ENCODE measurements around the gene DGKG.

The DGKG gene

DNA sequence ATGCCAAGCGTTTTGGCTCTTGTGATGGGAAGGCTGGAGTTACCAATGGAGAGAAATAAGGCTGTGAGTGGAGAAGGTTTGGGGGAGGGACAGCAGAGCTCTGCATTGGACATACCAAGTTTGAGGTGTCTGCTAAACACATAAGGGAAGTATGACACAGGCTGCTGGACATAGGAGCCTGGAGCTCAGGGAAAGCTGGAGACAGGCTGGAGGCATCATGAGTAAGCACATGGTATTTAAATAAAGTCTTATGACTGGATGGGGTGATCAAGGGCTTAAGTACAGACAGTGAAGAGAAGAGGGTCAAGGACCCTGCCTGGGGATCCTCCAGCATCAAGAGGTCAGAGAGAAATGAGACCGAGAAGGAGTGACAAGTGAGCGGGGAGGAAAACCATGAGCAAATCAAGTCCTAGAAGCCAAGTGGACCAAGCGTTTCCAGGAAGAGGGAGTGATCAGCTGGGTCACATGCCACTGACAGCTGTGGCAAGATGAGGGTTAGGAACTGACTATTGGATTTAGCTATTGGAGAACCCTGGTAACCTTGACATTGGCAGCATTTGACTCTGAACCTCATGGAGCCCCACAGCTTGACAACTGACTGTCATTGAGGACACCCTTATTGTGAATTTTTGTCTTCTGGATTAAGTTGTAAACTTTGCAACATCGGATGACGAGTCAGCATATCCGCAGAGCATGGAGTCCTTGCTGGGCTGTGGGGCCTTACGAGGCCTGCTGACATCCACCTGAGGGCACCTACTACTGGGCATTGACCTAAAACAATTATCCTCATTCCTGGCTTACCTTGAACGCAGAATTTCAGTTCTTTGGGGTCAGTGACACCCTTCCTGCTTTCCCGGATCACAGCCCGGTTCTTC is 174.4 kb downstream of the DGKG start:
- Histone ChIP-seq H3K79me2 (ENCODE audit: control insufficient read depth, insufficient read depth, low read length, unreplicated experiment) (no peaks in the 10 kb centered on the region), H3K27ac (ENCODE audit: low read depth, low read length) (no peak overlapping the region), H2AFZ (ENCODE audit: low read length, unreplicated experiment) (no peak overlapping the region), H3K4me1 (ENCODE audit: control insufficient read depth, insufficient read depth, low read length, unreplicated experiment) (no peaks in the 10 kb centered on the region), H3K4me3 (ENCODE audit: low read depth, low read length) (no peak overlapping the region), H3K36me3 (ENCODE audit: insufficient read depth, low read length) (no peaks in the 10 kb centered on the region), H3K27me3 (ENCODE audit: insufficient read depth, low read length) (peaks cover 4% of the 10 kb centered on the region)

DNA sequence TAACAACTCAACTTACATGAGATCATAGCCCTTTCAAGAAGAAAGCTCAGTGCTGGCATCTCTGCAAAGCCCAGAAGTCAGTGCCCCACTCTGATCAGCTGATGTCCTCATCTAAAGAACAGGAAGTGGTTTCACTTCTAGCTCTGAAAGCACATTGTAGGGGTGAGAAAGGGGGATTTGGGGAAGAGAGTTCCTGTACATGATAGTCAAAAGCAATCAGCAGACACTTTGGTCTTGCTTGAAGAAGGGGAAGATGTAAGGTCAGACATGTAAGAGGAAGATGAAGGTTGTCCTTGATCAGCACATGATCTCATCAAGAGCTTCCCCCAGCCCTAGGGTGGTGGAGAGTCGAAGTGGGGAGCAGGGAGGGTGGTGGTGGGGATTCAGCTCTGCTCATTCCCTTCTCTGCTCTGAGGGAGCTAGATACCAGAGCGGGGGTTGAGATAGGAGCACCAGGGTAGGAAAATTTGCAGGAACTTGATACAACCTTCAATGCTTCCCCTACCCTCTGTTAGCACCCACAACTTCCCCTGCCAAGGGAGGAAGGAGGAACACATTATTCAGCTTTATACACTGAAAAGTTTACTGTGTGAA is 176.7 kb downstream of the DGKG start:
- no peak overlapping the region for H2AFZ ChIP-seq (ENCODE audit: low read length, unreplicated experiment)

GRCh38 chr3:186184021-186184420 is 178.0 kb downstream of the DGKG start:
- H3K27me3 ChIP-seq (ENCODE audit: insufficient read depth, low read length), result no peaks in the 10 kb centered on the region
- no peaks in the 10 kb centered on the region for H3K36me3 ChIP-seq (ENCODE audit: insufficient read depth, low read length)

More for the DNA sequence above, 176.7 kb downstream of the DGKG start:
- Histone ChIP-seq H3K27ac (ENCODE audit: low read depth, low read length) (no peak overlapping the region), H3K4me1 (ENCODE audit: control insufficient read depth, insufficient read depth, low read length, unreplicated experiment) (no peaks in the 10 kb centered on the region), H3K27me3 (ENCODE audit: insufficient read depth, low read length) (no peaks in the 10 kb centered on the region), H3K4me3 (ENCODE audit: low read depth, low read length) (no peak overlapping the region), H3K79me2 (ENCODE audit: control insufficient read depth, insufficient read depth, low read length, unreplicated experiment) (no peaks in the 10 kb centered on the region), H3K36me3 (ENCODE audit: insufficient read depth, low read length) (no peaks in the 10 kb centered on the region)

DNA sequence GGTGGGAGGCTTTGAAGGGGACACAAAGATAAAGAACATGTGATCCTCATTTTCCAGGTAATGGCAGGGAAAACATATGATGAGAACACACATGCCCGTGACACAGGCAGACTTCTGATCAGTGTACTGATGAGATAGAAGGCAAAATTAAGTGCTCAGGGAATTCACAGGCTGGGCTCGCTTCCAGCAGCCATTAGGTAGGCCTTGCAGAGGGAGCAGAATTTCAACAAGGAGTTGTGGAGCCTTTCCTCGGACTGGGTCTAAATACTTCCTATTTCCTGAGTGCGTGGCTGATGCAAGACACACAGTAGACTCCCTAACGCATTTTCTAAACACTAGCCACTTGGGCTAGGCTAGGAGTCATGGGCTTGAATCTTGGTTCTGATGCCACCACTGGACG is 179.2 kb downstream of the DGKG start:
- H3K36me3 ChIP-seq (ENCODE audit: insufficient read depth, low read length), result no peaks in the 10 kb centered on the region
- no peak overlapping the region for H3K4me3 ChIP-seq (ENCODE audit: low read depth, low read length)
- no peak overlapping the region for H3K27ac ChIP-seq (ENCODE audit: low read depth, low read length)
- no peak overlapping the region for H2AFZ ChIP-seq (ENCODE audit: low read length, unreplicated experiment)
- no peaks in the 10 kb centered on the region for H3K4me1 ChIP-seq (ENCODE audit: control insufficient read depth, insufficient read depth, low read length, unreplicated experiment)
- no peaks in the 10 kb centered on the region for H3K79me2 ChIP-seq (ENCODE audit: control insufficient read depth, insufficient read depth, low read length, unreplicated experiment)
- no peaks in the 10 kb centered on the region for H3K27me3 ChIP-seq (ENCODE audit: insufficient read depth, low read length)

More at GRCh38 chr3:186184021-186184420, 178.0 kb downstream of the DGKG start:
- Histone ChIP-seq H3K27ac (ENCODE audit: low read depth, low read length) (no peak overlapping the region), H2AFZ (ENCODE audit: low read length, unreplicated experiment) (no peak overlapping the region), H3K79me2 (ENCODE audit: control insufficient read depth, insufficient read depth, low read length, unreplicated experiment) (no peaks in the 10 kb centered on the region), H3K4me3 (ENCODE audit: low read depth, low read length) (no peak overlapping the region), H3K4me1 (ENCODE audit: control insufficient read depth, insufficient read depth, low read length, unreplicated experiment) (no peaks in the 10 kb centered on the region)

DNA sequence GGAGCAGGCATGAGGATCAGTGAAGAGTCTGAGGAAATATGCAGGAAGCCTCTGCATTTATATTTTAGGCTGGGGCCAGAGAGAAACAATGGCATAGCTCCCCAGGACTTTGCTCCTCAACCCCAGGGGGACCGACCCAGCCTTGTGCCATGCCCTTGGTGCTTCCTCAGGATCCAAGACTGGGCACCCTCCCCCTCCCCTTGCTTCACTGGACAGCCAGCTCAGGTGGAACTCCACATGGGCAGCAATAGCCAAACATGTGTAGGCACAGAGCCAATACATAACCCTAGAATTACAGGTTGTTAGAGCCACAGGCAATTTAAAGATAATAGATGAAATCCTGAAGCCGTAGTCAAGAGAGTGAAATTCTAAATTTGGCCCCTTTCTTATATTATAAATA is 180.1 kb downstream of the DGKG start:
- Histone ChIP-seq H3K36me3 (ENCODE audit: insufficient read depth, low read length) (no peaks in the 10 kb centered on the region), H3K27ac (ENCODE audit: low read depth, low read length) (no peak overlapping the region), H3K79me2 (ENCODE audit: control insufficient read depth, insufficient read depth, low read length, unreplicated experiment) (no peaks in the 10 kb centered on the region), H3K4me3 (ENCODE audit: low read depth, low read length) (no peak overlapping the region), H3K27me3 (ENCODE audit: insufficient read depth, low read length) (no peaks in the 10 kb centered on the region), H3K4me1 (ENCODE audit: control insufficient read depth, insufficient read depth, low read length, unreplicated experiment) (no peaks in the 10 kb centered on the region), H2AFZ (ENCODE audit: low read length, unreplicated experiment) (no peak overlapping the region)

GRCh38 chr3:186180891-186181481 is 181.0 kb downstream of the DGKG start:
- no peaks in the 10 kb centered on the region for H3K27me3 ChIP-seq (ENCODE audit: insufficient read depth, low read length)
- no peak overlapping the region for H3K4me3 ChIP-seq (ENCODE audit: low read depth, low read length)
- H2AFZ ChIP-seq (ENCODE audit: low read length, unreplicated experiment), result no peak overlapping the region
- no peaks in the 10 kb centered on the region for H3K79me2 ChIP-seq (ENCODE audit: control insufficient read depth, insufficient read depth, low read length, unreplicated experiment)
- no peak overlapping the region for H3K27ac ChIP-seq (ENCODE audit: low read depth, low read length)
- no peaks in the 10 kb centered on the region for H3K4me1 ChIP-seq (ENCODE audit: control insufficient read depth, insufficient read depth, low read length, unreplicated experiment)
- H3K36me3 ChIP-seq (ENCODE audit: insufficient read depth, low read length), result no peaks in the 10 kb centered on the region

DNA sequence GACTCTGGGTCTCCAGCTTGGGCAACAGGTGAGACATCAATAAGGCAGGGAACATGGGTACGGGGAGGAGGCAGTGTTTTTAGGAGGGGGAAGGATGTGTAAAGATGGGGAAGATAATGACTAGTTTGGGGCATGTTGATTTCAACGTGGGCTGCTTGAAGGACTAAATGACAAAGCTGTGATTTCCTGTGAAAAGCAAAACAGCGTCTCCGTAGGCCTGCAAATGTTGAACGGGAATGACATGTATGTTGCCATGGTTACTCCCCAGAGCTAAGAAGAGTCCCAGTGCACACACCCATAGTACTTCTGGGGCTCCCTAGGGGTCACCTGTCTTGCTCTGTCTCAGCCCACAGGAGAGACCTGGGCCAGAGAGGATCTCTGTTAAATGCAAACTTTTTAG is 181.9 kb downstream of the DGKG start:
- H3K27me3 ChIP-seq (ENCODE audit: insufficient read depth, low read length), result no peaks in the 10 kb centered on the region
- no peak overlapping the region for H2AFZ ChIP-seq (ENCODE audit: low read length, unreplicated experiment)
- no peaks in the 10 kb centered on the region for H3K79me2 ChIP-seq (ENCODE audit: control insufficient read depth, insufficient read depth, low read length, unreplicated experiment)
- H3K4me1 ChIP-seq (ENCODE audit: control insufficient read depth, insufficient read depth, low read length, unreplicated experiment), result no peaks in the 10 kb centered on the region
- H3K36me3 ChIP-seq (ENCODE audit: insufficient read depth, low read length), result no peaks in the 10 kb centered on the region
- no peak overlapping the region for H3K27ac ChIP-seq (ENCODE audit: low read depth, low read length)
- H3K4me3 ChIP-seq (ENCODE audit: low read depth, low read length), result no peak overlapping the region

- Histone ChIP-seq H2AFZ (ENCODE audit: low read length, unreplicated experiment) (no peak overlapping the region), H3K36me3 (ENCODE audit: insufficient read depth, low read length) (no peaks in the 10 kb centered on the region), H3K27me3 (ENCODE audit: insufficient read depth, low read length) (no peaks in the 10 kb centered on the region), H3K4me1 (ENCODE audit: control insufficient read depth, insufficient read depth, low read length, unreplicated experiment) (no peaks in the 10 kb centered on the region), H3K79me2 (ENCODE audit: control insufficient read depth, insufficient read depth, low read length, unreplicated experiment) (no peaks in the 10 kb centered on the region), H3K4me3 (ENCODE audit: low read depth, low read length) (no peak overlapping the region), H3K27ac (ENCODE audit: low read depth, low read length) (no peak overlapping the region)
These were observed 183.6 kb downstream of the DGKG start for GRCh38 chr3:186178412-186178811.

GRCh38 chr3:186176373-186176990 is 185.6 kb downstream of the DGKG start:
- Histone ChIP-seq H3K27ac (ENCODE audit: low read depth, low read length) (no peak overlapping the region), H3K4me1 (ENCODE audit: control insufficient read depth, insufficient read depth, low read length, unreplicated experiment) (no peaks in the 10 kb centered on the region), H3K4me3 (ENCODE audit: low read depth, low read length) (no peak overlapping the region), H3K27me3 (ENCODE audit: insufficient read depth, low read length) (no peaks in the 10 kb centered on the region), H3K79me2 (ENCODE audit: control insufficient read depth, insufficient read depth, low read length, unreplicated experiment) (no peaks in the 10 kb centered on the region), H3K36me3 (ENCODE audit: insufficient read depth, low read length) (no peaks in the 10 kb centered on the region), H2AFZ (ENCODE audit: low read length, unreplicated experiment) (no peak overlapping the region)

- Histone ChIP-seq H3K4me1 (ENCODE audit: control insufficient read depth, insufficient read depth, low read length, unreplicated experiment) (peaks cover 8% of the 10 kb centered on the region), H3K79me2 (ENCODE audit: control insufficient read depth, insufficient read depth, low read length, unreplicated experiment) (no peaks in the 10 kb centered on the region), H3K36me3 (ENCODE audit: insufficient read depth, low read length) (no peaks in the 10 kb centered on the region)
These were observed 188.7 kb downstream of the DGKG start for GRCh38 chr3:186173224-186173815.

More at GRCh38 chr3:186173224-186173815, 188.7 kb downstream of the DGKG start:
- no peak overlapping the region for H3K27ac ChIP-seq (ENCODE audit: low read depth, low read length)
- H3K4me3 ChIP-seq (ENCODE audit: low read depth, low read length), result no peak overlapping the region
- H2AFZ ChIP-seq (ENCODE audit: low read length, unreplicated experiment), result no peak overlapping the region
- H3K27me3 ChIP-seq (ENCODE audit: insufficient read depth, low read length), result no peaks in the 10 kb centered on the region
